CD4-positive, alpha-beta T cell treated with Interleukin-15 for 1 hour (primary cell): ENCODE results near the gene WWOX.

Experiments
- DNase-seq: peaks from one replicate; pipeline ENCODE4 v3.0.0-alpha.2; 2020

The WWOX gene

DNA sequence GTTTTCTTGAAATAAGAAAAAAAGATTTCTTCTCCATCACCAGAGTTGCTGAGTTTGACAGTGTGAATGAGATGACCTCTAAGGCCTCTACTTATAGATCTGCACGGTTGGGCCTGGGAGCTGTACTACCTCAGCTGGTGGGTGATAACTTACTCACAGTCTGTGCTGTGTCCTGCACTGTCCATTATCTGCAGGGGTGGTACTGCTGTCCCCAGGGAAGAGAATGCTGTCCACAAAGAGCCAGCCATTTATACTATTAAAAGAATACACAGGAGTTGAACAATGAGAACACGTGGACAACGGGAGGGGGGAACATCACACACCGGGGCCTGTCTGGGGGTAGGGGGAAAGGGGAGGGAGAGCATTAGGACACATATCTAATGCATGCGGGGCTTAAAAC, 655.3 kb downstream of the WWOX start:
- no peak for DNase-seq

DNA sequence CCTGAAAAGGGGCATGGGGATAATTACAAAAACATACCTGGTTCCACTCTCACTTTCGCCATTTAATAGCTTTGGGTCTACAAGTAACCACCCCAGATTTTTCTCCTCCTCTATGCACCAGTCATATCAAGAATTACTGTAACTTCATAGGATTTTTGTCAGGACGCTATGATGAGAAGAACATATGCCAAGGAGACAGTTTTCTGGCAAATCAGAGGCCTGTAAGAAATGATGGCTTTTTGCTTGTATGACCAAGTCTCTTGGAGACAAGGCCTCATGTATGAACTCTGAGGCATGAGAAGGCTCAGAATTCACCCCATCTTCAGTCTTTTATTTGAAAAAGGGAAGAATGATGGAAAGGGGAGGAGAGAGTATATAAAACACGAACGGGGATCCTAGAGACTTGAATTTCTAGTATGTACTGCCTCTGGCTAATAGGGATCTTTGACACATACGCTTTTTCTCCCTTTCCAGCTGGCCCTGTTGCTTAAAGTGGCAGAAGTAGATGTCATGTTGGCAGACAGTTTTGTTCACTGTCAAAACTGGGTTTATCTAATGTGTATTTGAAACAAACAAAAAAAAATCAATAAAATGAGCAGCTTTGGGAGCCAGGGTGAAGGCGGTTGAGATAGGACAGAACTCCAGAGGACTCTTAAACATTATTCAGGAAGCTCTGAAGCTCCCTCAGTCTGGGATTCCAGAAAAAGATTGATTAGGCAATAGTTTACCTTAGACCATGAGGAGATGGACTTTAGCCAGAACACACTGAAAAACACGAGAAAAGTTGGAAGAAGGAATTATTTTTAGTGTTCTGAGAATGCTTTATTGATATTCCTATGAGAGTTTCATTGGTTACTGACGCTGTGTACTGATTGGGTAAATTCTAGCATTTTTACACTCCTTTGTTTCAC, 656.6 kb downstream of the WWOX start:
- no peak for DNase-seq

- no peak for DNase-seq
These were observed 660.1 kb downstream of the WWOX start for GRCh38 chr16:78759596-78759995.

DNA sequence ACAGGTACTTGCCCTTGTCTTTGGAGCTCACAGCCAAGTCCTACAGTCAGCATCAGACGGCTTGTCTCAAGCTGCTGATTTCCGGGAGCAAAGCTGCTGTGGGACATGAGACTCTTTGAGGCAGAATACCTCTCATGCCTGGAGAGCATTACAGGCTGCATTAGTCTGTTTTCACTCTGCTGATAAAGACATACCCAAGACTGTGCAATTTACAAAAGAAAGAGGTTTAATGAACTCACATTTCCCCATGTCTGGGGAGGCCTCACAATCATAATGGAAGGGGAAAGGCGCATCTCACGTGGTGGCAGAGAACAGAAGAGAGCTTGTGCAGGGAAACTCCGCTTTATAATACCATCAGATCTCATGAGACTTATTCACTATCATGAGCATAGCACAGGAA, 661.2 kb downstream of the WWOX start:
- DNase-seq, result no peak

DNA sequence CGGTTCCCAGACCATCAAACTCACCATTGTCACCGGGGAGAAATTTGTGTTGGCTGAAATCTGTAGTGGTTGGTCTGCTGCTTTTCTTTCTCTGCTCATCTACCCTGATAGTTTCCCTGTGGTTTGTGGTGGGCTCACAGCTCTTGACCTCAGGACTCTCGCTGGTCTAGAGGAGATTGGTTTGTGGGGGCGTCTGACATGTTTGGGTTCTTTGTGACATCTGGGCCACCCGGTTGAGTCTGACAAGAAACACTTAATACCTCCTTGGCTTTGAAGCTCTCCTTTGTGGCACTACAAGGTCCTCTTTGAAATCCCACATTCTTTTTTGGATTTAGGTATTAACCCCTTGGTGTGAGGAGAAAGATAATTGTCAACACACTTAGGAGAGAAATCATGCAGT, 662.0 kb downstream of the WWOX start:
- no peak for DNase-seq

DNA sequence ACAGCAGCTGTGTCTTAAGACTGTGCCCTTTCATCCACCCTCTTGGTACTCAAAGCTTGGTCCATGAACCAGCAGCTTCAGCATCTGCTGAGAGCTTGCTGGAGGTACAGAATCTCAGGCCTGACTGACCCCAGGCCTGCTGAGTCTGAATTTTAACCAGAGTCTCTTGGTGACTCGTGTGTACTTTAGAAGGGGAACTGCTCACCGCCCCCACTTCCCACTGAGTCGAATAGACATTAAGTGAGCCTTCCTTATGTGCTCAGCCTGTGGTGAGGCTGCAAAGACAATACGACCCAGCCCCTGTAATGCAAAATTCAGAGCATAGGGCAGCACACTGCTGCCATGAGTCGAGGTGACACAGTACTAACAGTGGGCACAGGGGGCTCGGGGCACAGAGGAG, 662.8 kb downstream of the WWOX start:
- no peak for DNase-seq

- no peak for DNase-seq
These were observed 664.5 kb downstream of the WWOX start for GRCh38 chr16:78763821-78764440.

DNA sequence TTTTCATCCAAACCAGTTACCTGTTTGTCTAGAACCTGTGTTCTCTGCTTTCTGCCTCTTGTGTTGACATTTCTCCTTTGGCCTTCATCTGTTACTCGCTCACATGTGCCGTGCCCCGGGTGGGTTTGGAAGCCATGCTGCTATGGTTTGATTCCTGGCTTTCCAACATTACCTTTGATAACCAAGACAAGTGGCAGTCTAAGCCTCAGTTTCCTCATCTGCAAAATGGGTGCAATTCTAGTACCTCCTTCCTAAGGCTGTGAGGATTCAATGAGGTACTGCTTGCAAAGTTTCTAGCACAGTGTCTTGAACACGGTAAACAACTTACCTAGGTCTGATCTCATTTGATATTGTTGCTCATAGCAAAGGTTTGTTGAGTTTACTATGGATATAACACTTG, 665.0 kb downstream of the WWOX start:
- DNase-seq, result no peak

DNA sequence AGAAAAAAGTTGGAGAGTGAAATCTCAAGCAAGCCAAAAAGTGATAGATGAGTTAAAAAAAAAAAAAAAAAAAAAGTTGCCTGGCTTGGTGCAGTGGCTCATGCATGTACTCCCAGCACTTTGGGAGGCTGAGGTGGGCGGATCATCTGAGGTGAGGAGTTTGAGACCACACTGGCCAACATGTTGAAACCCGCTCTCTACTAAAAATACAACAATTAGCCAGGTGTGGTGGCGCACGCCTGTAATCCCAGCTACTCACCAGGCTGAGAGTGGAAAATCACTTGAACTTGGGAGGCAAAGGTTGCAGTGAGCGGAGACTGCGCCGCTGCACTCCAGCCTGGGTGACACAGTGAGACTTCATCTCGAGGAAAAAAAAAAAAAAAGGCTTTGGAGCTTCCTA, 668.8 kb downstream of the WWOX start:
- DNase-seq, result no peak

GRCh38 chr16:78768718-78769117, 669.3 kb downstream of the WWOX start:
- DNase-seq, result no peak

DNA sequence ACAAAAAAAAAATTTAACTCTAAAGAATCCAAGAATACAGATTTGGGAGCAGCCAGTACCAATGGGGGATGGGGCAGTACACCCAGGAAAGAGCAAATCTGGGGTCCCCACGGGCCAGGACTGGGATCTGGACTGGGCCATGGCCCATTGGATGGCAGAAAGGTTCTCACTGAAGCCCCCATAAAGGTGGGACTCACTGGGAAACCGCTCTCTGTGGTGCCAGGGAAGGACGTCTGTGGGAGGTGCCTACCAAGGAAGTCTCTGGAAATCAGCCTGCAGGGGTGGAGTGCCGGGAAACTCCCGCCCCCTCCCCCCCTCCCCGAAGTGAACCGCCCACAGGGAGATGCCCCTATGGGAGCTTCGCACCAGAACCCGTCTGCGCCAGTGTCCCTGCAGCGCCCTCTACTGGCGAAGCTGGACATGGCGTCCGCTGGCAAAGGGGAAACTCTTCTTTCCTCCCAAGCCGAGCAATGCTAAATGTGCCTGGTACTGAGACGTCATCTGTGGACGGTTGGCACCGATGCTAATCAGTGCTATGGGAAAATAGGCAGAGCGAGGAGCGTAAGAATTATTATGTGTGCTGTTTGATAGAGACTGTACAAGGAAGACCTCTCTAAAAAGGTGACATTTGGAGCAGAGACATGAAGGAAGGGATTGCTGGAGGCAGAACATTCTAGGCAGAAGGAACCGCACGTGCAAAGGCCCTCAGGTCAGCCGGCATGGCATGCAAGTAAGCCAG, 671.1 kb downstream of the WWOX start:
- peak; percentile 75 for DNase-seq

DNA sequence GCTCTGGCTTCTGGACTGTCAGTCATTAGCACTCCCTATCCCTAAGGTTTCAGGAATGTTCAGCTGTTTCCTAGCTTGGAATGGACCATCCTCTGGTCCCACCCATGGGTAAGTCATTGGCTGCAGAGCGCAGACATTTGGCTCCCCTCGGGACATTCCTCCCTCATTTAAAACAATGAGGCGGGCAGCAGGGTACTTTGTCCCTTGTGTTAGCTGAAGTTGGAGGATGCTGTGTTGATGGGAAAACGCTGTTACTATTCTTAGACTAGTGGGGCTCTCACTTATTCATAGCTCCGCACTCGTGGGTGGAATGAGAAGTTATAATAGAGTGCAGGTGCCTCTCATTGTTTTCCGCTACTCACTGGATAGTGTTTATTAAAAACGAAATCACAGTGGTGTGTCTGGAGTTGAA, 673.8 kb downstream of the WWOX start:
- no peak for DNase-seq

- no peak for DNase-seq
These were observed 674.3 kb downstream of the WWOX start for GRCh38 chr16:78773706-78774105.

DNA sequence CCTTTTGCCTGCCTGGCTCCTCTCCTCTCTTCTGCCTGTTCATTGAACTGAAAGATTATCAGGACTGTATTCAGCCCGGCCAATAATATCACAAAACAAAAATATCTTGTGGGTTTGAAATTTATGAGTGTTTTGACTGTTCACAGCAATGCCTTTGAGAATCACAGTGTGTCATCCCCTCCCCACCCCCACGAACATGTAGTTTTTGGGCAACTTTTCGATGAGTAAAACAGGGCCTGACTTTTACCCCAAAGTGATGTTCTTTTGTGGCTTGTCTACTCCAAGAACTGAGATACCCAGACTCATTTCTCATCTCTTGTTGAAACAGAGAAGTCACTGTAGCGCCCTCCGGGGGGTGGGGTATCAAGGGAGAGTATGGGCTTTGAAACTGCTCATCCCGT, 675.7 kb downstream of the WWOX start:
- DNase-seq, result no peak

DNA sequence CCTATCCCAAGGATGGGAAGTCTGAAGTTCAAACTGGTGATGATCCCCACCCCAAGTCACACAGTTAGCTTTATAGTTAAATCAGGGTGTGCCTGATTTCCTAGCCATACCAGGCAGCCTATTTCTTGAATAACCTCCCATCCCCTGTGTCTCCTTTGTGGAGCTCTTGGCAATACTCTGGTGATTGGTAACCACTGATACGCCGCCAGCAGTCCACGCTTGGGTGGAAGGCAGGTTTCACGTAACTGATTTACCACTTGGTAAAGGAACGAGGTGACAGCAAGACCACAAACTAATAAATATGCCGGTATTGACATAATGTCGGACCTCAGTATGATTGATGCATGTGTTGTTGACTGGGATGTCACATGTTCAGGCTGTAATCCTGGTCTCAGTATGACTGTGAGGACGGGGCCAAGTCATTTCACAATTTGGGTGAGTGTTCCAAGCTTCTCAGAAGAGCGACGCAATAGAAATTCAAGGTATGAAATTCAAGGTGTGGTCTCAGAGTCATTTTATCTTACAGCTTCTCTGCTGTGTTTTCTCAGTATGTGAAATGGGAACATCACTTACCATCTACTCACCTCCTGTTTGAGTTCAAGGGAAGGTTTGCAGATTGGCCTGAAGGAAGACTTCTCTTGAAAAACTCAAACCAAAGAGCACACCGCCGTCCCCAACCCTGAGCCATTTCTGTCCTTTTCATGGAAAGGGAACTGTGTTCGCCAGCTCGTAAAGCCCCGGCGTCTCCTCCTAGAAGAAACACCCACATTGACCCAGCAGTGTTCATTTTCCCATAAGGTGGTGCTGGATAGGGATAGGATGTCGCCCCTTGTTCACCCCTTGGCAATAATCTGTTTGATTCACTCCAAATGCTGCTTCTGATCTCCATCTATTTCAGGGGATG, 678.9 kb downstream of the WWOX start:
- no peak for DNase-seq

GRCh38 chr16:78780808-78781207, 681.4 kb downstream of the WWOX start:
- DNase-seq, result no peak

- no peak for DNase-seq
These were observed 683.1 kb downstream of the WWOX start for GRCh38 chr16:78782572-78782971.

- no peak for DNase-seq
These were observed 684.2 kb downstream of the WWOX start for GRCh38 chr16:78783570-78784079.

DNA sequence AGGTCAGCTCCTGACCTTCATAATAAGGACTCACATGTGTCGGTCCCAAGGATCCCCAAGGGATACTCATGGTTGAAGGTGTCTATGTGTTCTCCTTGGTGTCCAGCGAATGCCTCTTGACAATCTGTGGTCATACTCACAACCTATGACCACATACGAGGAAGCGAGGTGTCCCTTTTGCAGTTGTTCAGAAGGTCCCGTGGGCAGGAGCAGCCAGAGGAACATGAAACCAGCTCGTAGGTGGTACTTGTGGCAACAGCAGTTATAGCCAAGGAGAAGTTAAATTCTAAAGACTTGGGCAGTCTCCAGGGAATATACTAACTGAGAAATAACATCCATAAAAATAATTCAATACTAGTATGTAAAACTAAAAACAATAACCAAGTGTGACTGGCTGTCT, 685.3 kb downstream of the WWOX start:
- no peak for DNase-seq

GRCh38 chr16:78785218-78785617, 685.8 kb downstream of the WWOX start:
- no peak for DNase-seq

DNA sequence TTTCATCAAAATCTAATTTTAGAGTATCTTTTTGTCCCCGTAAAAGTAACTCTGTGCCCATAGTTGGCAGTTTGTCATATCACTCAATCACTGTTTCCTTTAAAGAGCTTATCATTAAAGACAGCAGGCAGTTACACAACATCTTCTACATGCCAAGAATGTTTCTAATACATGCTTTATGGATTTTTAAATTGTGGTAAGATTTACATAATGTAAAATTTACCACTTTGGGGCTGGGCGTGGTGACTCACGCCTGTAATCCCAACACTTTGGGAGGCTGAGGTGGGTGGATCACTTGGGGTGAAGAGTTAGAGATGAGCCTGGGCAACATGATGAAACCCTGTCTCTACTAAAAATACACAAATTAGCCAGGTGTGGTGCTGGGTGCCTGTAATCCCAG, 687.2 kb downstream of the WWOX start:
- no peak for DNase-seq

DNA sequence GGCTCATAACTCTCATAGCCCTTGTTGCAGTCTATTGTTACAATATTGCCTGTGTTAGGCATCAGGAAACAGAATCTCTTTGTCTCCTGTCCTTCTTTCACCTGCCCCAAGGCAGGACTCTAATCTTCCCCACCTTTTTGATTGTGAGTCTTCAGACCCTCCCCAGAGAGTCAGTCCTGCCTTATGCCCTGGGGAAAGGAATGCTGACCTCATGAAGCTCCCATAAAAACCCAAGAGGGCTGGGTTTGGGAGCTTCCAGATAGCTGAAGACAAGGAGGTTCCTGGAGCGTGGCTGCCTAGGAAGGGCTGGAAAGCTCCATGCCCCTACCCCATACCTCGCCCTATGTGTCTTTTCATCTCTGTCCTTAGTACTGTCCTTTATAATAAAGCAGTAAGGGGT, 688.8 kb downstream of the WWOX start:
- DNase-seq, result no peak

GRCh38 chr16:78788696-78789095, 689.2 kb downstream of the WWOX start:
- DNase-seq, result no peak
